ENCODE measurements around the gene MFRP.

The MFRP gene

DNA sequence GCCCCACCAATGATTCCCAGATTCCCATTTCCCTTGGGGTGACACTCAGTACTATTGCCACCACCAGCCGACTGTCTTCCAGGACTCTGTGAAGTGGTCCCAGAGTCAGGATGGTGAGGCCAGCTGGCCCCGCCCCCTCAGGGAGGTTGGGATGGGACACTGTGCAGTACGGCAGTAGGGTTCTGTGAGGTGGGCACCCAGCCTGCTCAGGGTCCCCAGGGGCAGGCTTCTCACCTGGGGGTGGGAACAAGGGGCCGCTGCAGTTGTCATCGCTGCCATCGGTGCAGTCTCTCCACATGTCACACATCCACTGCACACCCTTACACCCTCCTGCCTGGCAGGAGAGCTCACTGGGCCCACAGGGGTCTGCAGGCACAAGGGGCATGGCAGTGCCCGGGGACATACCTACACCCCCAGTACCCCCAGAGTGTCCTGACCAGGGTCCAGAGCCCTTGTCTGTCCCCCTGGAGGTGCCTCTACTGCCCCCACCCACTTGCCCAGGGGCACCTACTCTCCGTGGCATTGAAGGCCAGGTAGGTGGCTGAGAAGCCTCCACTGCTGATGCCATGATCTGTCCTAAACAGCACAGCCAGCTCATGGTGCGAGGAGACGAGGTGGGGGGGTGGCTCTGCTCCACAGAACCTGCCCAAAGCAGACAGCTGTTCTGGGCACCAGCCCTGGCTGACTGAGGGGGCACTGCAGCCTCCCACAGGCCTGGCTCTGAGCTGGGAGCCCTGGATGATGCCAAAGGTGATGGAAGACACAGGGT, 4.0 kb downstream of the MFRP start:
- H3K9me3 ChIP-seq (ENCODE audit: low read length) = no peaks in the 10 kb centered on the region
- H3K4me3 ChIP-seq (ENCODE audit: low read length) = no peak overlapping the region
- peaks cover 19% of the 10 kb centered on the region for H3K4me1 ChIP-seq (ENCODE audit: insufficient read depth, low read length)
- H3K27me3 ChIP-seq (ENCODE audit: insufficient read depth, low read length) = peaks cover 41% of the 10 kb centered on the region
- no peaks in the 10 kb centered on the region for H3K36me3 ChIP-seq (ENCODE audit: insufficient read depth, low read length)
- H2AFZ ChIP-seq (ENCODE audit: low read depth, low read length) = no peak overlapping the region

DNA sequence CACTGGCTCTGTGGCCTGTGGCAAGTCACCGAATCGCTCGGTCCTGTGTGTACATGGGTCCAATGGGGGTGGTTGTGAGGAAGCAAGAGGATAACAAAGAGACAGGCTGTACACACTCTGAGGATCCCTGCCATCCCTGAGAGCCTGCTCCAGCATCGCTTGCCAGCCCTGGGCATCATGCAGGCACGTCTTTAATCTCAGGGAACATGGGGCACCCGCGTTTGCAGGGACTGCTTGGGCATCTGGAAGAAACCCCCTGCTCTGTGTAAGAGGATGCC, 4.5 kb downstream of the MFRP start:
- Histone ChIP-seq H2AFZ (ENCODE audit: low read depth, low read length) (no peak overlapping the region), H3K27me3 (ENCODE audit: insufficient read depth, low read length) (peaks cover 41% of the 10 kb centered on the region), H3K4me1 (ENCODE audit: insufficient read depth, low read length) (peaks cover 24% of the 10 kb centered on the region), H3K36me3 (ENCODE audit: insufficient read depth, low read length) (peaks cover 2% of the 10 kb centered on the region), H3K4me3 (ENCODE audit: low read length) (no peak overlapping the region), H3K9me3 (ENCODE audit: low read length) (no peaks in the 10 kb centered on the region)

DNA sequence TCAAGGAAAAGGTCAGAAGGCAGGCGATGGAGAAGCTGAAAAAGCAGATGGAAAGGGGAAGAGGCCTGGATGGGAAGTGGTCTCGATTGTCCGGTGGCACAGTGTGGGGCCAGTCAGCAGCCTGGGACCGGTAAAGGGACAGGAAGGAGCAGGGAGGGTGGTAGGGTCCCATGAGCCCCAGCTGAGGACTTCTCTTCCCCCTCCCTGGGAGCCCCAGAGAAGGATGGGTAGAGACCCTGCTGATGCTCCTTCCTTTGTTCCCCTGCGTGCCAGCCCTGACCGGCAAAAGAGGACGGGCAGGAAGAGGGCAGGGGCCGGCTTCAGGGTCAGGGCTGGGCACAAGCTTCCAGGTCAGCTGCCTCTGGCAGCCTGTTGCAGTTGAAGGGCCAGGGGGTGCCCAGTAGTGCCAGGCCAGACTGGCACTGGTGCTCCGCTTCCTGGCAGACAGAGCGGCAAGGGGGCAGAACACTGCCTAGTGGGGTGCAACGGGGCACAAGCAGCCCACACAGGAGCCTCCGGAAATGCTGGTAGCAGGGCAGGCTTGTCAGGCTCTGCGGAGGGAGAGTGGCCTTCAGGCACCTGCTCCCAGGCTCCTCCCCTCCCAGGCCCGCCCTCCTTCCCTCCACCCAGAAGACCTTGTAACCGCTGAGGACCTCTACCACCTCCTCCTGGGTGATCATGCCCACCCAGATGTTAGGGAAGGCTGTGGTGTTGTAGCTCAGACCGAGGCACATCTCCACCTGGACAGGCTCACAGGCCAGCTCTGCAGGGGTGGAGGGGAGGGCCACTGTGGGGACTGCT, 5.1 kb downstream of the MFRP start:
- H3K27me3 ChIP-seq (ENCODE audit: insufficient read depth, low read length) = peaks cover 41% of the 10 kb centered on the region
- H3K4me3 ChIP-seq (ENCODE audit: low read length) = no peak overlapping the region
- no peak overlapping the region for H2AFZ ChIP-seq (ENCODE audit: low read depth, low read length)
- no peaks in the 10 kb centered on the region for H3K9me3 ChIP-seq (ENCODE audit: low read length)
- peaks cover 28% of the 10 kb centered on the region for H3K4me1 ChIP-seq (ENCODE audit: insufficient read depth, low read length)
- peaks cover 4% of the 10 kb centered on the region for H3K36me3 ChIP-seq (ENCODE audit: insufficient read depth, low read length)

DNA sequence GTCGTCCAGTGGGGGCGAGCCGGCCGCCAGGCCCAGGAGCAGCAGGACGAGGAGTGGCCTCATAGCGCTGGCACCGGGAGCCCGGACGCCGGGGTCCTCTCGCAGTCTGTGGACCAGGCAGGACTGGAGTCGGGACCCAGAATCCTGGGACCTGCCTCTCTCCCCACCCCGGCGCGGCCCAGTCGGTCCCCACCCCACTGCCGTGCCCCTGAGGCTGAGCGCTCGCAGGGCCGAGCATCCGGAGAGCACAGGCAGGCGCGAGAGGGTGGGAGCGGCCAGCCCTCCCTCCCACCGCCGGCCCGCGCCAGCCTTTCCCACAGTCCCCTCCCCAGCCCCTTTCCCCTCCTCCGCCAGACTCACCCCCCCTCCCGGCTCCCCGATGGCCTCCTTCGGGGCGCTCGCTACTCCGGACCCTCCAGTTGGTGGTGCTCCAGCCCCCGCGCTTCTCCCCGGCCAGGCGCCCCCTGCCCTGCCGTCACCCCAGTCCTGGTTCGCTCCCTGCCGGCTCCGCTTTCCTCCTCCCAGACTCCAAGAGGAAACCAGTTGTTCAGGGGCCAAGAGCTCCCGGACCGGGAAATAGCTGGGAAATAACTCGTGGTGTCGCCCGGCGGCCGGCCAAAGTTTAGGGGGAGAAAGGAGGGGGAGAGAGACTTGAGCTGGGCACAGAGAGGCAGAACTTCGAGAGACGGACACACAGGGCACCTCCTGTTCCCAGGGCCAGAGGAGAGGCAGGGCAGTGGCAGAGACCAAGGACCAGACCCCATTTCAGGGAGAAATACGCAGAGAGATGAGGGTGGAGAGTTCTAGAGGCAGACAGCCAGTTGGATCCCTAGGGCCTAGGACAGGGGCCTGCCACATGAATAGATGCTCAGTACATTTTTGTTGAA, 5.9 kb downstream of the MFRP start, which contains the start of gene C1QTNF5:
Gene C1QTNF5 (minus strand): TSS at position 549 of the 887 bp plus-strand sequence. CDS start 486 bp downstream, at position 63.
- no peaks in the 10 kb centered on the region for H3K9me3 ChIP-seq (ENCODE audit: low read length)
- H3K36me3 ChIP-seq (ENCODE audit: insufficient read depth, low read length) = peaks cover 8% of the 10 kb centered on the region
- H3K4me3 ChIP-seq (ENCODE audit: low read length) = peak within 1 kb of the TSS; percentile 34
- H3K4me1 ChIP-seq (ENCODE audit: insufficient read depth, low read length) = peaks cover 35% of the 10 kb centered on the region
- H2AFZ ChIP-seq (ENCODE audit: low read depth, low read length) = peak within 1 kb of the TSS; percentile 50
- H3K27me3 ChIP-seq (ENCODE audit: insufficient read depth, low read length) = peaks cover 39% of the 10 kb centered on the region

DNA sequence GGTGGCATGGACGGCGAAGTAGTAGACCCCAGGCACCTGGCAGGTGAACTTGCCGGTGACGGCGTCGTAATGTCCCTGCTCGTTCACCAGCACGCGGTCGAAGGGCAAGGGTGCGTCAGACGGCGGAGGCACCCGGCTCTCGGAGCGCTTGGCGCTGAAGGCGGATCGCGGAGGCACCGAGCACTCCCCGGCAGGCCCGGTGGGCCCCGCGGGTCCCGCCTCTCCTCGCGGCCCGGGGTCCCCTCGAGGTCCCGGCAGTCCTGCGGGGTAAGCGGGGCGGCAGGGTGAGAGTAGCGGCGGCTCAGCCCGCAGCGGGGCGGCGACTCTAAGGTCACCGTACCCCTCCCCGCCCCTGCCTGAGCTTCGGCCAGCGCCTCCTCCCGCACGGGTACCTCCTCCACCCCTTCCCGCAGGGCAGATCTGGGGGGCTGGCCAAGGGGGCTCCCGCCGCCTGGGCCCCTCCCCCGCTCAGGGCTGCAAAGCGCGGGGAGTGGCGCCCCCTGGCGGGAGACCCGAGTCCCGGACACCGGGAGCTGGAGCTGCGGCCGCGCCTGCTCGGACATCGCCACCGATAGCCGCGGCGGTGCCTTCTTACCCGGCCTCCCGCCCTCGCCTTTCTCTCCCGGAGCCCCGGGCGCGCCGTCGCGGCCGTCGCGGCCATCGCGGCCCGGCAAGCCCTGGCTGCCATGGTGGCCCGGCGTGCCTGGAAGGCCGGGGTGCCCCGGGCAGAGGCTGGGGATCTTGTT, 6.7 kb downstream of the MFRP start:
- peaks cover 8% of the 10 kb centered on the region for H3K36me3 ChIP-seq (ENCODE audit: insufficient read depth, low read length)
- H2AFZ ChIP-seq (ENCODE audit: low read depth, low read length) = peak overlapping the region; percentile 50
- H3K27me3 ChIP-seq (ENCODE audit: insufficient read depth, low read length) = peaks cover 36% of the 10 kb centered on the region
- no peaks in the 10 kb centered on the region for H3K9me3 ChIP-seq (ENCODE audit: low read length)
- peaks cover 43% of the 10 kb centered on the region for H3K4me1 ChIP-seq (ENCODE audit: insufficient read depth, low read length)
- peak overlapping the region; percentile 34 for H3K4me3 ChIP-seq (ENCODE audit: low read length)

DNA sequence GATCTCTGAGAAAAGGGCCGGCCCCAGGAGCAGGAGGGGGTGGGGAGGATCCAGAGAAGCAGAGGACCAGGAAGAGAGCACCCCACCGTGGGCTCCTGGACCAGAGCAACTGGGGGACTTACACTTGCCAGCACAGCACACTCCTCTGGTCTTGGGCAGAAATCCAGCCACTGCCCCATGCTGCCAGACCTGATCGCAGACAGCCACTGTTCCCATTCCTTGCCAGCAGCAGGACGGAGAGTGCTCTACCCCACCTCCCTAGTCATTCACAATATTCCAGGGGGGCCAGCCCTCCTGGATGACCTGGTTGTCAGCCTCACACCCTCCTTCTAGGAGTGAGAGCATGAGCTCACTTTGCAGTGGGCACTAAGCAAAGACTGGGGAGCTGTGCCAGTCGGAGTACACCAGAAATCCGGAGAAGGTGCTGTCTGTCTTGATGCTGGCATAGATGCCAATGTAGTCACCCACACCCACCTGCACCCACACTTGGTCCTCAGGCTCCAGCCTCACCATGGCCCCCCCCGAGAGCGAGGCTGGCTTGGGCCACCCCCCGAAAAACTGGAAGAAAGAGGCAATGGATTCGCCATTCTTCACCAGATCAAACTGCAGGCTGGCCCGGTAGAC, 7.4 kb downstream of the MFRP start:
- Histone ChIP-seq H2AFZ (ENCODE audit: low read depth, low read length) (no peak overlapping the region), H3K4me3 (ENCODE audit: low read length) (no peak overlapping the region), H3K36me3 (ENCODE audit: insufficient read depth, low read length) (peaks cover 8% of the 10 kb centered on the region), H3K4me1 (ENCODE audit: insufficient read depth, low read length) (peaks cover 44% of the 10 kb centered on the region), H3K27me3 (ENCODE audit: insufficient read depth, low read length) (peaks cover 32% of the 10 kb centered on the region), H3K9me3 (ENCODE audit: low read length) (no peaks in the 10 kb centered on the region)

DNA sequence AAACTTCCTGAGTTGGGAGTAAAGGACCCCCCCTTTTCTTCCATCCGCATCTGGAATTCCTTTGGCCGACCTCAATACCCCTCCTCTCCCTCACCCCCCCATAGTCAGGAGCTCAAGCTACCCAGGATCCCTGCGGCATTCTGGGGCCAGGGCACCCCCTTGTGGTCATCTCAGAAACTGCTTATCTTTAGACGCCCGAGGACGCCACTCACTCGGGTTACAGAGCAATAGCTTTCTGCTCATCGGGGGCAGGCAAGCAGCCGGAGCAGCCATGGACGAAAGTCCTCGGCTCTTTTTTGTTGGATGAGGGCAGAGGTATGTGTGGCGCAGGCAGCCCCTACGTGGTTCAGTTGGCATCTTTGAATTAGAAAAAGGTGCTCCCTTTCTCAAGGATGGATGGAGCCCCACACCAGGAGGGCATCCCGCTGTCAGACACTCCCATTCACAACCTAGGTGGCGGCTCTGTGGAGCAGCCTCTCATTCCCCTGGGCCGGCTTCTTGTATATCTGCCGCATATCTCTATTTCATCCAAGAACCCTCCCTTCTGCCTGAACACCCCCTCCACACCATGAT, 8.1 kb downstream of the MFRP start:
- H3K4me3 ChIP-seq (ENCODE audit: low read length) = no peak overlapping the region
- H2AFZ ChIP-seq (ENCODE audit: low read depth, low read length) = no peak overlapping the region
- H3K36me3 ChIP-seq (ENCODE audit: insufficient read depth, low read length) = peaks cover 8% of the 10 kb centered on the region
- no peaks in the 10 kb centered on the region for H3K9me3 ChIP-seq (ENCODE audit: low read length)
- peaks cover 27% of the 10 kb centered on the region for H3K27me3 ChIP-seq (ENCODE audit: insufficient read depth, low read length)
- peaks cover 44% of the 10 kb centered on the region for H3K4me1 ChIP-seq (ENCODE audit: insufficient read depth, low read length)

DNA sequence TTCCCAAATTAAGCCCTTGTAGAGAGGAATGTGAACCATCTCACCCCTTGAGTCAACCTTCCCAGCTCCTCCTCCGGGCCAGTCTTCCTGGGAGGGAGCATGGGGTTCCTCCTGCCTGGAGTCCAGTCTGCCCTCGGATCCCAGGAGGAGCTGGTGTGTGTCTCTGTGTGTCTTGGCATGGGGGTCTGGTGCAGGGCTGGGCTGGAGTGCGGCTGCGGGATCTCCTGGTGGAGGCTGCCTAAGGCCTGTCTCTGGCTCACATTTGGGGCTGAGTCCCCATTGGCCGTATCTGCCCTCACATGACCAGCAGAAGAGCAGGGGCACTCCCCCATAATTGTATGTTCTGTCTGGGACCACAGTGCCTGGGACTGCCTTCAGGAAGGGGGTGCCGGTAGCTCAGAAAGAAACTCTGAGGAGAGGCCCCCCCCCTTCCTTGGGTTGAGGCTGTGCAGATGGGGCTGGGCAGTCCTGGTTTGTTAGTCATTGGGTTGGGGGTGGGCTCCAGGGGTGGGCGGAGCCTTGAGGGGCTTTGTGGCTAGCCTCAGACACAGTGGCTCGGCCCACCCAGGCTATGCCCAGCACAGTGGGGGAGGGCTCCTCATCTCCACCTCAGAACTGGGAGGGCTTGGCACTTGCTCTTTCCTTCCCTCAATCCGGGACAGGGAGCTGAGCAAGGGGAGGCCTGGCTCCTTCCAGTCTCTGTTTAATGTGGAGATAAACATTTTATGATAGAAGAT, 8.8 kb downstream of the MFRP start:
- no peak overlapping the region for H3K4me3 ChIP-seq (ENCODE audit: low read length)

DNA sequence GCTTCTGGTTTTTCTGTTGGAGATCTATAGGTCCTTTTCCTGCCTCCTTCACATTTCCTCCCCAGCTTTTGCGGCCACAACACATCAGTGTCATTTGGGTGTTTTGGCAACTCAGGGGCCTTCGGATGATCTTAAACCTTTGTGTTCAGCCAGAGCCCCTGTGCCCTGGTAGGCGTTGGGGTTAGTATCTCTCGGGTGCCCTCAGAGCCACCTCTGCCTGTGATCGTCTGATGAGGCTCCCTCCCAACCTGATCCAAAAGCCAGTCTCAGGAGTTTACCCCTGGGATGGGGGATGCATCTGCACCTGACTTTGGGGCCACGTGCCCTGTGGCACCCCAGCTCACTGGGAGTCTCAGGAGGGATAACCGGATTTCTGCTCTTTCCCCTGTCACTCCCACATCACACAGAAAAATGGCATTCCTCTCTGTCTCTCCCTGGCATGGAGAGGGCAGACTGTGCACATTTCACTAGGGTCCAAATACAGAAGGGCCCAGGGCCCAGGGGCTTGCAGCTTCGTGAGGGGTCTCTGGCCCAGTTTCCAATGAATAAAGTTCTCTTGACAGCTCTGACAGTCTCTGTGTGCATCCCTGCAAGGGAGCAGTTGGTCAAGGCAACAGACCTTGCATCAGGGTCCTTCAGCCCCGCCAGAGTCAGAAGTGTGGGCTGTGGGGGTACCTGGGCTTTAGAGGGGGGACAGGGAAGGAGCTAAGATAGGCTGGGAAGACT, 9.6 kb downstream of the MFRP start:
- Histone ChIP-seq H3K36me3 (ENCODE audit: insufficient read depth, low read length) (peaks cover 8% of the 10 kb centered on the region), H3K4me1 (ENCODE audit: insufficient read depth, low read length) (peaks cover 44% of the 10 kb centered on the region), H3K4me3 (ENCODE audit: low read length) (no peak overlapping the region), H2AFZ (ENCODE audit: low read depth, low read length) (no peak overlapping the region), H3K9me3 (ENCODE audit: low read length) (no peaks in the 10 kb centered on the region), H3K27me3 (ENCODE audit: insufficient read depth, low read length) (peaks cover 17% of the 10 kb centered on the region)

More for the DNA sequence above, 8.8 kb downstream of the MFRP start:
- Histone ChIP-seq H3K36me3 (ENCODE audit: insufficient read depth, low read length) (peaks cover 8% of the 10 kb centered on the region), H3K9me3 (ENCODE audit: low read length) (no peaks in the 10 kb centered on the region), H3K27me3 (ENCODE audit: insufficient read depth, low read length) (peaks cover 26% of the 10 kb centered on the region), H2AFZ (ENCODE audit: low read depth, low read length) (no peak overlapping the region), H3K4me1 (ENCODE audit: insufficient read depth, low read length) (peaks cover 44% of the 10 kb centered on the region)

DNA sequence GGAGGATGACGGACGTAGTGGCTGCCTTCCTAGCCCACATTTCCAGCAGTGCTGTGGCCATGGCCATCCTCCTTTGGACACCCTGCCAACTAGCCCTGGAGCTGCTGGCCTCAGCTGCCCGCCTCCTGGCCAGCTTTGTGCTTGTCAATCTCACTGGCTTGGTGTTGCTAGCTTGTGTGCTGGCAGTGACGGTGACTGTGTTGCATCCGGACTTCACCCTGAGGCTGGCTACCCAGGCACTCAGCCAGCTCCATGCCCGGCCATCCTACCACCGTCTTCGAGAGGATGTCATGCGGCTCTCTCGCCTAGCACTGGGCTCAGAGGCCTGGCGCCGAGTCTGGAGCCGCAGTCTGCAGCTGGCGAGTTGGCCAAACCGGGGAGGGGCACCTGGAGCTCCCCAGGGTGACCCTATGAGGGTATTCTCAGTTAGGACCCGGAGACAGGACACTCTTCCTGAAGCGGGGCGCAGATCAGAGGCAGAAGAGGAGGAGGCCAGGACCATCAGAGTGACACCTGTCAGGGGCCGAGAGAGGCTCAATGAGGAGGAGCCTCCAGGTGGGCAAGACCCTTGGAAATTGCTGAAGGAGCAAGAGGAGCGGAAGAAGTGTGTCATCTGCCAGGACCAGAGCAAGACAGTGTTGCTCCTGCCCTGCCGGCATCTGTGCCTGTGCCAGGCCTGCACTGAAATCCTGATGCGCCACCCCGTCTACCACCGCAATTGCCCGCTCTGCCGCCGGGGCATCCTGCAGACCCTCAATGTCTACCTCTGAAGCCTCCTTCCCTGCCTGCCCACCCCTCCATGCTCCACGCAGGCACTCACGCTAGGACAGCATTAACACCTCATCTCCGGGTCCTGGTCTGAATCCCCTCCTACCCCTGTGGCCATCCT, 10.6 kb downstream of the MFRP start:
- Histone ChIP-seq H3K9me3 (ENCODE audit: low read length) (no peaks in the 10 kb centered on the region), H3K4me1 (ENCODE audit: insufficient read depth, low read length) (peaks cover 37% of the 10 kb centered on the region), H3K27me3 (ENCODE audit: insufficient read depth, low read length) (peaks cover 7% of the 10 kb centered on the region), H3K4me3 (ENCODE audit: low read length) (peak overlapping the region; percentile 87), H3K36me3 (ENCODE audit: insufficient read depth, low read length) (peaks cover 8% of the 10 kb centered on the region), H2AFZ (ENCODE audit: low read depth, low read length) (no peak overlapping the region)
